HG03439 (cell line): ENCODE measurements around the gene ST6GALNAC6.
"Not testable (repeated sequence)": the region's sequence is repeated elsewhere in the genome, so short reads cannot be mapped to it uniquely, and the experiment has no call there.

ENCODE experiments used
- ATAC-seq: cut with Tn5 transposase; IDR thresholded peaks from one replicate; pipeline ENCODE4 v1.9.1; 2021; ENCODE audit warnings: mild to moderate bottlenecking, moderate library complexity; ENCODE audit not compliant: unreplicated experiment

Gene ST6GALNAC6

DNA sequence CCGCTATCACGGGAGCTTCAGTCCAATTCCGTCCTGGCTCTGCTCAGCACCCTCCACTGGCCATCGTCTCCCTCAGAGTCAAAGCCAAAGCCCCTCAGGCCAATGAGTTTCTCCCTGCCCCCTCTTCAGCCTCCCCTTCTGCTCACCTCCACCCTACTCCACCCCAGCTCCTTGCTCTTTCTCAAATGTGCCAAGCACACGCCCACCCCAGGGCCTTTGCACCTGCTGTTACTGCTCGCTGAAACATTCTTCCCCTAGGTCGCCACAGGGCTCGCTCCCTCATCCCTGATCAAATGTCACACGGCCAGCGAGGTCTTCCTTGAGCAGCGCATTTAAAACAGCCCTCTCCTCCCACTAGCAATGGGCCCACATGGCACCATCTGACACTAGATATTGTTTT, 38.6 kb downstream of the ST6GALNAC6 start:
- no peak for ATAC-seq

DNA sequence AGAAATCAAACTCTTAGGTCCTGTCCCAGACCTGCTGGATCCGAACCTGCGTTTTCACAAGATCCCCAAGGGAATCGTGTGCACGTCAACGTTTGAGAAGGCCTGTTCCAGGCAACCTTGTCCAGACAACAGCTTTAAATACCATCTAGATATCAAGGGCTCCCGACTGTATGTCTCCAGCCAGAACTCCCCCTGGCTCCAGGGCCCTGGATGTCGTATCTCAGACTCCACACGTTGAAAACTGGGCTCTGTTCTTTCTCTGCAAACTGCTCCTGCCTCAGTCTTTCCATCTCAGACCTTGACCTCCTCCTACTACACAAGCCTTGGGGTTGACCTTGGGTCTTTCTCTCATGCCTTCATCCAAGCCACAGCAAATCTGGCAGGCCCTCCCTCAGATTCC, 39.1 kb downstream of the ST6GALNAC6 start:
- ATAC-seq, result no peak

DNA sequence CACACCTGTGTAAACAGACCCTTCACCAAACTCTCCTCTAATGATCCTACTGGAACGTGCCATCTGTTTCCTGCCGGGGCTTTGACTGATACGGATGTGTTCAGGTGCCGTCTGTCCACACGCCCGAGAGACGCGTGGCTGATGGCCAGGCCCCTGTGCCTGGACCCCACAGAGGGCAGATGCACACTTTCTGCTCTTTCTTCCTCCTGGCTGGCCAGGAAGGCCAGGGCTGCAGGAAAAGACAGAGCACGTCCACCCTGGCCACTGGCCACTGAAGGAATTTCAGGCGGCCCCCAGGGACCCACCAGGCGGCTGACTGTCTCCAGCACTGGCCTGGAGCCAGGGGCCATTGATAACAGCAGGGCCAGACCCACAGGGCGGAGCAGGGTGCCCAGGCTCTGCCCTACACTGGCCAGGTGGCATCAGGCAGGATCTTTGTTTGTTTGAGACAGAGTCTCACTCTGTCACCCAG, 41.3 kb downstream of the ST6GALNAC6 start:
- no peak for ATAC-seq

DNA sequence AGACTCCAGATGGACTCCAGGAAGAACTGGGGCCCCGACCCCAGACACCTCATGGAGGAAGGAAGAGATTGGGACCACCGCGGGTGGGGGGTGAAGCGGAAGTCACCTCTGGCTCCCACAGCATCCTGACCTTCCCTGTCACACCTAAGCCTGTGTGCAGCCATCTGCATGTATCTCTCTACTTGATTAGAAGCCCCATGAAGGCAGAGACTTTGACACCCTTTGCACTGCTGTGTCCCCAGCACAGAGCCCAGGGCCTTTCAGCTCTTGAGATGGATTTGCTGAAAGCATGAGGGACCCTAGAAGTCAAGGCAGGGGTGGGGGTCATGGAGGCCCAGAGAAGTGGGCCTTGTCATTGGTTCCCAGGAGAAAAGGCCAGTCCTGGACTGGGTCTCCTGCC, 42.1 kb downstream of the ST6GALNAC6 start:
- no peak for ATAC-seq

DNA sequence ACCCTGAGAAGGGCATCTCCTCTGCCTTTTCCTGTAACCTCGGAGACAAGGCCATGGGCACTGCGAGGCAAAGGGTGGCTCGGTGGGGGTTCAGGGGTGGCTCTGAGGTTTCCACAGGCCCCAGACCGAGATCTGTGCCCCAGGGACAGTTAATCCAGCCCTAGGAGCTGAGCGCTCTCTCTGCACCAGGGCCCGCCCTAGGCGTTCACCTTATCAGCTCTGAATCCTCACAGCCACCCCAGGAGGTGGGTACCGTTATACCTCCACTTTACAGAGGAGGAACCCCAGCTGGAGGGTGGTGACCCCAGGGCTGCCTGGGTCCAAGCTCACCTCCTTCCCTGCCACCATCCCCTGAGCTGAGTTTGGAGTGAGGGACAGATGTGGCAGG, 42.7 kb downstream of the ST6GALNAC6 start:
- no peak for ATAC-seq

DNA sequence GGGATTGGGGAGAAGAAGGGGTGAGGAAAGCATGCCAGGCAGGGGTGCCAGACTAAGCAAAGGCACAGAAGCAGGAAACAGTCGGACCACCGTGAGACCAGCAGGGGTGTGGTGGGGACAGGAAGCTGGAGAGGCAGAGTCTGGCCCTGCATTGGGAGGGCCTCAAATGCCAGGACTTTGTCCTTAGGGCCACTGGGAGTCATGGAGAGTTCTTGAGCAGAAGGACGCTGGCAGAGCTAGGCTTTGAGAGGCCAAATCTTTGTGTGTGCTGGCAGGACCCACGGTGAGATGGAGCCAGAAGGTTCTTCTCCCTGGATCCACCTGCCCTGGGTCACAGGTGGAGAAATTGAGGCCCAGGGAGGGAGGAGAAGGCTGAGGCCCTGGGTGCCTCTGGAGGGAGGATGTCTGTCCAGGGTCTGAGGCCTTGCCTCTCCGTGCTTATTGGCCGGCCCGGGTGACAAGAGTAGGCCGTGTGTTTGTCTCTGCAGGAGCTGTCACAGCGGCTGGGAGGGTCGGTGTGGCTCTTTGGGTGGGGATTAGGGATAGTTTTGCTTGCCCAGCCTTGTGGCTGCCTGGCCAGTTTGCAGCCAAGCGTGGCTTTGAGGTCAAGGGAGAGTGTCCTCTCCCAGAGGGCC, 43.2 kb downstream of the ST6GALNAC6 start:
- ATAC-seq, result no peak

DNA sequence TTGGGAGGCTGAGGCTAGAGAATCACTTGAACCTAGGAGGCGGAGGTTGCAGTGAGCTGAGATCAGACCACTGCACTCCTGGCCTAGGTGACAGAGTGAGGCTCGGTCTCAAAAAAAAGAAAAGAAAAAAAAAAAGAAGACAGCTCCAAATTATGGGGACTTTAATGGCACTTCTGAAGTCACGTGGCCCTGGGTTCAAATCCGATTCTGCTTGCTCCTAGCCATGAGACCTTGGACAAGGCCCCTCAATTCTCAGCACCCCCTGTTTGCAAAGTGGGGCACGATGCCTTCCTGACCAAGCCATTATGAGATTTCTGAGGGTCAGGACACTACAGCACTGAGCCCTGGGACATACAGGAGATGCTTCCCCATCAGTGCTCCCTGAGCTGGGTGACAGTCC, 43.9 kb downstream of the ST6GALNAC6 start:
- no peak for ATAC-seq

DNA sequence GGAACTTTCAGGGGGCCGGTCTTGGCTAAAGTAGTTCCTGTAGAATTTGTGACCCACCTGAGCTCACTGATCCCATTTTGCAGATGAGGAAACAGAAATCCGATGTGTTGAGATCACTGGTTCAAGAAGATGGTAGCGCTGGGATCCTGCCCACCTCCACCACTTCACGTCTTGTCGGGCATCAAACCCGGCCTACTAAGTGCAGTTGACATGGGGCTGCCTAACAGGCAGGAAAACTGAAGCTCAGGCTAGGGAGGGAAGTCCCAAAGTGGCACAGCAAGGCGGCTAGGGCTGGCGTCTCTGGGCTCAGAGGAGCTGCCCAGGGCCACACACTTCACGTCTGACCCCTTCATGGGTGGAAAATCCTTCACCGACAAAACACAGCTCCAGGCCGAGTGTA, 44.4 kb downstream of the ST6GALNAC6 start:
- no peak for ATAC-seq

DNA sequence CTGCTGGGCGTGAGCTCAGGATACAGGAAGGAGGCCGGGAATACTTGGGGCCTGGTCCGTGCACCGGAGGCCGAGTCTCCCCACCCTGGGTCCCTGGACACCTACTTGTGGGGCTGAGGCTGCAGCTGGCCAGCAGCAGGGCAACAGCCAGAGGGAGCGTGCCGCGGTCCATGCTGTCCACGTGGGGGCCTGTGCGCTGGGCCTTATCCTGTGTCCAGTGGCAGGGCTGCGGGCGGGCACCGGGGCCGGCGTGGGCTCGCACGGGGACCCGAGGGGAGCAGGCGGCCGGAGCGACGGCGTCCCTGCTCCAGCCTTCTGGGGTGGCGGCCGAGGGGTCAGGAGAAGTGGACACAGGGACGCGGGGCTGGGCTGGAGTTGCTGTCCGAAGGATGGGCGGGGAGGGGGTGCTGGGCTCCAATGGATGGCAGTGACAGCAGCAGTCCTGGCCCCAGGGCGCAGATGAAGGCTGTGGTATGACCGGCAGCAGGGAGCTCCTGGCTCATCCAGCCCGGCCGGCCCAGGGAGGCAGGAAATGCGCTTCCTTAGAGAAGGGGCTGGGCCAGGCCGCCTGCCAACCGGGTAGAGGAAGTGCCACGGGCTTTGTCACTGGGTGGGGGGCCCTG, 45.1 kb downstream of the ST6GALNAC6 start, which contains the start of gene ENG:
Gene ENG, minus strand, starts transcription at position 475 of the 623 bp plus-strand sequence. Its CDS starts 303 bp downstream, at position 172.
- no peak for ATAC-seq

DNA sequence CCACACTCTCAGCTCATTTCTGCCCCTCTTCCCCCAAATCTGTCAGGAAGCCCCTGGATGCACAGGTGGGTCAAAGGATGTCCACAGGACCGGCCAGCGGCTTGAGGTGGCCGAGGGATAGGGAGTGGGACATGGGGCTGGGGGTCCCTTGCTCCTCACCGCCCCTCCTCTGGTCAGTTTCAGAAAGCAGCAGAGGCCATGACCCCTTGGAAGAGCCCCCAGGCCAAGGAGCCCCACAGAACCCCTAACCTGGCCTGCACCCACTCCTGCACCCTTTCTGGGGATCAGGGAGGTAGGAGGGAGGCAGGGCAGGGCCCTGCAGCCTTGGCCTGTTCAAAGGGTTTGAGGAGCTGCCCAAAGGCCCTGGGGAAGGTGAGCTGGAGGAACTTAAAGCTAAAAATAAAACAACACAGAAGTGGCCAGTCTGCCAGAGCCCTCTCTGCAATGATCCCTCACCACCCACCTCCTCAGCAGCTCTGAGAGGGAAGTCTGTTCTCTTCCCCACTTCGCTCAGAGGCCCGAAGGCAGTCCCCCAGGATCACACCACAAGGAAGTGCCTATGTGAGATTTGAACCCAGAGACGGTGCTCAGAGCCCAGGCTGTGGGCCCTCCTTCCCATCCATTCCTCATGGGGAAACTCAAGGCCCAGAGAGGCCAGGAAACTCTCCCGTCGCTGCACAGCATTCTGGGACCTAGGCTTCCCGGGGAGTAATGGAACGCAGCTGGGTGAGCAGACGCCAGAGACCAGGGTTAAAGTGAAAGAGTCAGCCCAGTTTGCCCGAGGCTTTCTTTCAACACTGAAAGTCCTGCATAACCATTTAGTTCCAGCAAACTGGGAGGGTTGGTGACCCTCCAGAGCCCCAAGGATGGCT, 45.9 kb downstream of the ST6GALNAC6 start:
- ATAC-seq, result no peak

DNA sequence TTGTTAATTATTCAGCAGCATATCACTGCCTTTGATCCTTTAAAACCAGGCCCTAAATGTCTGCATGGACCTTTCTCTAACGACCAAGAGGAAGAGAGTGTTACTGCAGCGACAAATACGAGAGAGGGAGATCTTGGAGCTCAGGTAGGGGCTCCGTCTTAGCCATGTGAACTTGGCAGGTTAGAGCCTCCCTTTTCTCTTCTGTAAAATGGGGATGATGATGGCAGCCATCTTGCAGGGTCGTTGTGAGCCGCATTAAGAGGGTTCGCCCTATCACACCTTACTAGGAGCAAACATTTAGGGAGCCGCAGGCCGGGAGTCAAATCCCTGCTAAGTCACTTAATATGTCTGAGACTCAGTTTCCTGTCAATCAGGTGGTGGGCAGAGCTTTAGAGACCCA, 46.6 kb downstream of the ST6GALNAC6 start:
- ATAC-seq, result no peak

DNA sequence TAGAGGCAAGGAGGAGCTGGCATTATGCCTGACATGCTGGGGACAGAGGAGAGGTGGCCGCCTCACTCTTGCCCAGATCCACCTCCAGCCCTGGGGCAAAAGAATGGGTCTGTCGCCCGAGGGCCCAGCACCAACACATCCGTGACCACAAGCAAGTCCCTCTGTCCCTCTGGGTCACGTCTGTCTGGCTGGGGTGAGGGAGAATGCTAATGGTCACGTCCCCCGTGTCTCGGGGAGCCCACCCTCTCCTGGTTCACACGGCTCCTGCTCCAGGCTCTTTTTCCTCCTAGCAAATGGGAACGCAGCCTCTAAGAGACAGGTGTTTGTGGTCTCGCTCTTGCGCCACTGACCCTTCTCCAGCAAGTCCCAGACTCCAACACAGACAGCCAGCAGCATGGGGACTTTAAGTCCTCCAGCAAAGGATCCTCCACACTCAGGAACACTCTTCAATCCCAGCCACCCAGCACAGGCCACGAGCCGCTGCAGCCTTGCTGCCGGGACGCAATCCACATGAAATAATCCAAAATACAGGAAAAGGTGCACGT, 49.0 kb downstream of the ST6GALNAC6 start:
- ATAC-seq, result no peak

DNA sequence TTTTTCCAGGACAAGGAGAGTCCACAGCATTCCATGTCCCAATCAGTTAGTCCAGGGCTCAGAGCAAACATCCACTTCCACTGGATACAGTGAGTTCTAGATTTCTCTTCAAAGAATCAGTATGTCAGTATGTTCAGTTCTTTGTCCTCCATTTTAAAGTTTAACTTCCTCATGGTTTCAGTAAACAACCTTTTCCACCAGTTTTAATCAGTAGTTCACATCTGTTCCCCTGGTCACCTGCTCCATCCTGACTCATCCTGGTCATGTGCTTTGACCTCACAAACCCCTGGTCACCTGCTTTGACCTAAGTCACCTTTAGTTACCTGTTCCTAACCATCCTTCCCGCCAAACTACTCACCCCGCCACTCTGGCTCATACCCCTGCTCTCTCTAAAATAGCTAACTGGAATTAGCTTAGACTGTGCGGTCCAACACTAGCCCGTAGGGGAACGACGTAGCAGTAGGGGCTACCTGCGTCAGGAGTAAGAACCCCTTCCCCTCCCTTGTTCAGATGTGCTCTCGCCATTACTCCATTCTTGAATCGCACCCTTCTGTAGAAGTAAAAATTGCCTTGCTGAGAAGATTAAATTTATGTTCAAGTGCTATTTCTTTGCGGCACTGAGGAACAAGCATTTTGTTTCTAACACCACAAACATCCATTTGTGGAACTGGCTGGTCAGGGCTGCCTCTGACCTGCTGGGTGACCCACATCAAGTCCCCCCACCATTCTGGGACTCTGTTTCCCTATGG, 50.5 kb downstream of the ST6GALNAC6 start:
- ATAC-seq, result no peak

DNA sequence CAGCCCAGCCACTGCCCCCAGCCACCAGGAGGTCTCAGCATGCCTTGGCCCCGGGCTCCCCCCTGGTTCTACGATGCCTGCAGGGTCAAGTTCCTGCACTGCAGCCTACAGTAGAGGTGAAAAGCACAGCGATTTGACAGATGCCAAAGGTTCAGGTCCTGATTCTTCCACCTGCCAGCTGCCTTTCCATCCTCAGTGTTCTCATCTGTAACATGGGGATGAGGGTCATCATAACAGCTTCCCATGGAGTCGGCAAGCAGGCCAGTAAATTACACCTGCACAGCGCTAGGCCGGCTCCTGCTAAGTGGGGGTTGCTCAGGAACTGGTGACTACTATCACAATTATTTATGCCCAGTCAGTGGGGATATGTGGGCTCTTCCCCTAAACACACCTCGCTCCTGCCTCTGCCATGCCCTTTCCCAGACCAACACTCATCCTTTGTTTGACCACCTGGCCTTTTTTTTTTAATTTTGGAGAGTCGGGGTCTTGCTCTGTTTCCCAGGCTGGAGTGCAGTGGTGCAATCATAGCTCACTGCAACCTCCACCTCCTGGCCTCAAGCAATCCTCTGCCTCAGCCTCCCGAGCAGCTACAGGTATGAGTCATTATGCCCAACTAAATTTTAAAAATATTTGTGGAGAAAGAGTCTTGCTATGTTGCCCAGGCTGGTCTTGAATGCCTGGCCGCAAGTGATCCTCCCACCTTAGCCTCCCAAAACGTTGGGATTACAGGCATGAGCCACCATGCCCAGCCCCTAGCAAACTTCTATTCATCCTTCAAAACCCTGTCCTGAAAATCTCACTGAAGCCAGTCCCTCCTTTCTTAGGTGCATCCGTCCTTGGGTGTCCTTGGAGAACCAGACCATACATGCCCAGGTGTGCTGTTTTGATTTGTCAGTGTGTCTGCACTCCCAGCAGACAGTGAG, 51.3 kb downstream of the ST6GALNAC6 start:
- no peak for ATAC-seq

DNA sequence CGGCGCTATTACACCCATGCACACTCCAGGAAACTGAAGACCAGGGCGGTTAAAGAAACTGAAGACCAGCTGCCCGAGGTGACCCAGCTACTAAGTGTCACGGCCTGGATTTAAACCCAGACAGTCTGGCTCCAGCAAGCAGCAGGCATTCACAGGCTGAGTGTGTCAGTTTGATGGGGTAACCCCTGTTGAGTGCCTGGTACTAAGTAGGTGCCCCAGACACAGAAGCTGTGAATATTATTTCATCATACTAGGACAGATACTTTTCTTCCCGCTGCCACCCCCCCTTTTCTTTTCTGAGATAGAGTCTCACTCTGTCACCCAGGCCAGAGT, 52.3 kb downstream of the ST6GALNAC6 start:
- ATAC-seq, result no peak

DNA sequence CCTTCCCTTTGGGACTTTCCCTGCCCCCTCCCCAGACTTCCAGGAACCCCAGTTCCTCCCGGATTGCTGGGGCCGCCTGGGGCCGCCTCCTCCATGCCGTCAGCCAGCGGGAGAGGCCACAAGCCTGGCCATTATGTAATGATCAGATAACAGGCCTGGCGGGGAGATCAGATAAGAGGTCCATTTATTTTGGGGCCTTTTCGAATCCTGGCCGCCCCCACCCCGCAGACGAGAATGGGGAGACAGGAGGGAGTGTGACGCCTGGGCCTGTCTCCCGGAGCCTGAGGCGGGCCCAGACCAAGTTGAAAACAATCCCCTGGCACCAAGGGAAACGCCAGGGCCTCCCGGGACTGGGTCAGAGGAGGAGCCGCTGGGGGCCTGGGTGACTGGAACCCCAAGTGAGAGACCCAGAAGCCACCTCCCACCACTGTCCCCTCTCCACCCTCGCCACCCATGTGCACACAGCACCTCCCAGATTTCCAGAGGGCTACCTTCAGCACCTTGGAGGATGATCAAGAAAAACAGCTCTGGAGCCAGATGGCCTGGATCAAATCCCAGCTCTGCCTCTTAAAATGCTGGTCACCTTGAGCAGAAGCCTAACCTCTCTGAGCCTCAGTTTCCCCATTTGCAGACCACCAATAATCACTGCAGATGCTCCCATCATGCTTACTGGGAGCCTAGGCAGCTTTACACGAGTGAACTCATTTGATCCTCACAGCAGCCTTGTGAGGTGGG, 52.8 kb downstream of the ST6GALNAC6 start:
- ATAC-seq, result no peak

DNA sequence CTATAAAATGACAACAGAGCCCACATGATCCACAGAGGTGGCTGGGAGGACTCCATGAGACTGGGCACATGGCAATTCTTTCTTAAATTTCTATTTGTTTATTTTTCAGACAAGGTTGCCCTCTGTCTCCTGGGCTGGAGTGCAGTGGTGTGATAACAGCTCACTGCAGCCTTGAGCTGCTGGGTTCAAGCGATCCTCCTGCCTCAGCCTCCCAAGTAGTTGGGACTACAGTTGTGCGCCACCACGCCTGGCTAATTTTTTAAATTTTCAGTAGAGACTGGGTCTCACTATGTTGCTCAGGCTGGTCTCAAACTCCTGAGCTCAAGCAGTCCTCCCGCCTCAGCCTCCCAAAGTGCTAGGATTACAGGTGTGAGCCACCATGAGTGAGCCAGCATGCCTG, 53.8 kb downstream of the ST6GALNAC6 start:
- ATAC-seq, result not testable (repeated sequence)

DNA sequence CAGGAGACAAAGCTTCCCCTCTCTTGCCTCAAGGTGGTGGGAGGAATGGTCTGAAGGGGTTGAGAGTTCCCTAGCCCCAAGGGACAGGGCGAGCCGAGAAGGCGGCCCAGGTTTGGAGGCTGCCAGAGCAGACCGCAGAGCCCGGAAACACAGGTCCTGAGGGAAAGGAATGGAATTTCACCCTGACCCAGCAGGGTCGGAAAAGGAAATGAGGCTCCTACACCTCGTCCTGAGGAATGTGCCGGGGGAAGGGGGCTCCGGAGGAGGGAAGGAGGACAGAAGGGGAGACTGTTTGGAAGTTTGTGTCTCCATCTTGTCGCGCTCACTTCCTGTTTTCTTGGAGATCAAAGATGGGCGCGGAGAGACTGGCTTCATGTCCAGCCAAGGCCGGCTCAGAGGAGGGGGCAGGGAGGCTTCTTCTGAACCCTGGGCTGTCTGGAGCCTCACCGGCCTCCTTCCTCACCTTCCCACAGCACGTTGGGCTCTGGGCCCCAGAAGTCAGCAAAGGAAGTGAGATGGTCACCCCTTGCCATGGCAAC, 54.5 kb downstream of the ST6GALNAC6 start:
- no peak for ATAC-seq
